Erythroblast (primary cell): ENCODE data around the gene NRBP1.

Source experiments
- GATA1 ChIP-seq: IDR thresholded peaks from 2 replicates; pipeline ENCODE4 v1.6.1; 2011; ENCODE audit warnings: low read depth, mild to moderate bottlenecking, control low read depth, low read length, moderate library complexity
- POLR2A ChIP-seq: IDR thresholded peaks from 2 replicates; pipeline ENCODE4 v1.6.1; 2011; ENCODE audit warnings: mild to moderate bottlenecking, low read length

DNA sequence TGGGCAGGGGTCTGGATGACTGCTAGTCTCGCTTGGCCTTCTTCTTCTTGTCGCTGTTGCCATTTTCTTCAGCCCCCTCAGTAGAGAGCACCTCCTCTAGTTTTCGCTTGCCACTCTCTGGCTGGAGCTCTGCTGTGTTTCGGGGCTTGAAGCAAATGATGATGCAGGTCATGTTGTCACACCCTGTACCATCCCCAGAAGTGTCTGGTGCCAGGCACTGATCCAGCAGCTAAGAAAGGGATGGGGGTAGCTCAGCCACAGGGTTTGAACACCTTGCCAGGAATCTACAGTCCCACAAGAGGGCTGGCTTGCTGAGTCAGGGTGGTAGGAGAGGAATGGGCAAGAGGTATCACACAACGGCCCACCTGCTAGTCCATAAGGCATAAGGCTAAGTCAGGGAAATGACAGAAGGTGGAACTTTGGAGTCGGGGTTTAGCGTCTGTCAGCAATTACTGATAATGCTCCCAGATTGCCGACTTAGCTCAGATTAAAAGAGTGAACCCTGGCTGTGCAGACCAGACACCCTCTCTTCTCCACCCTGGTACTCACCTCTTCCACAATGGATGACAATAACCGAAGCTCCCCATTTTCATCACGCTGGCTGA, 46.8 kb upstream of the NRBP1 start:
- TF ChIP-seq POLR2A (no peak), GATA1 (no peak)
